HG03575 (cell line): Measurements from ENCODE around the gene RAB1B.
"Not testable (repeated sequence)": the region's sequence is repeated elsewhere in the genome, so short reads cannot be mapped to it uniquely, and the experiment has no call there.

ENCODE experiments used
- ATAC-seq: cut with Tn5 transposase; IDR thresholded peaks from one replicate; pipeline ENCODE4 v1.9.1; 2021; ENCODE audit not compliant: unreplicated experiment, insufficient number of reproducible peaks, low FRiP score; ENCODE audit errors: extremely low read depth

RAB1B gene

GRCh38 chr11:66238786-66239413 is 29.5 kb upstream of the RAB1B start:
- ATAC-seq, result no peak

GRCh38 chr11:66239511-66239910 is 28.9 kb upstream of the RAB1B start:
- ATAC-seq, result no peak

- no peak for ATAC-seq
These were observed 28.2 kb upstream of the RAB1B start for GRCh38 chr11:66239998-66240780.

- no peak for ATAC-seq
These were observed 27.7 kb upstream of the RAB1B start for GRCh38 chr11:66240781-66241136.

GRCh38 chr11:66242095-66242765 is 26.2 kb upstream of the RAB1B start:
- no peak for ATAC-seq

- ATAC-seq, result no peak
These were observed 24.5 kb upstream of the RAB1B start for GRCh38 chr11:66243782-66244535.

GRCh38 chr11:66247295-66247694 is 21.1 kb upstream of the RAB1B start:
- no peak for ATAC-seq

GRCh38 chr11:66247801-66248200 is 20.6 kb upstream of the RAB1B start:
- ATAC-seq, result no peak

- ATAC-seq, result no peak
These were observed 19.5 kb upstream of the RAB1B start for GRCh38 chr11:66248903-66249302.

- no peak for ATAC-seq
These were observed 16.6 kb upstream of the RAB1B start for GRCh38 chr11:66251809-66252208.

- not testable (repeated sequence) for ATAC-seq
These were observed 15.4 kb upstream of the RAB1B start for GRCh38 chr11:66253081-66253480.

GRCh38 chr11:66258473-66258893 is 10.0 kb upstream of the RAB1B start:
- no peak for ATAC-seq

- no peak for ATAC-seq
These were observed 9.2 kb upstream of the RAB1B start for GRCh38 chr11:66259225-66259624.

GRCh38 chr11:66259956-66260355 is 8.5 kb upstream of the RAB1B start:
- no peak for ATAC-seq

- no peak for ATAC-seq
These were observed 6.9 kb upstream of the RAB1B start for GRCh38 chr11:66261578-66261977.

GRCh38 chr11:66262191-66262590 is 6.2 kb upstream of the RAB1B start:
- ATAC-seq, result no peak

- no peak for ATAC-seq
These were observed 5.7 kb upstream of the RAB1B start for GRCh38 chr11:66262696-66263095.

GRCh38 chr11:66263231-66263630 is 5.2 kb upstream of the RAB1B start:
- ATAC-seq, result no peak

- no peak for ATAC-seq
These were observed 4.7 kb upstream of the RAB1B start for GRCh38 chr11:66263785-66264184.
